HG03469 (cell line): ENCODE results near the gene ZNF662.
"Not testable (repeated sequence)": the region's sequence is repeated elsewhere in the genome, so short reads cannot be mapped to it uniquely, and the experiment has no call there.

ENCODE experiments used
- ATAC-seq: cut with Tn5 transposase; IDR thresholded peaks from one replicate; pipeline ENCODE4 v1.9.1; 2021; ENCODE audit warnings: mild to moderate bottlenecking, moderate library complexity, moderate number of reproducible peaks; ENCODE audit not compliant: unreplicated experiment

ZNF662 gene

DNA sequence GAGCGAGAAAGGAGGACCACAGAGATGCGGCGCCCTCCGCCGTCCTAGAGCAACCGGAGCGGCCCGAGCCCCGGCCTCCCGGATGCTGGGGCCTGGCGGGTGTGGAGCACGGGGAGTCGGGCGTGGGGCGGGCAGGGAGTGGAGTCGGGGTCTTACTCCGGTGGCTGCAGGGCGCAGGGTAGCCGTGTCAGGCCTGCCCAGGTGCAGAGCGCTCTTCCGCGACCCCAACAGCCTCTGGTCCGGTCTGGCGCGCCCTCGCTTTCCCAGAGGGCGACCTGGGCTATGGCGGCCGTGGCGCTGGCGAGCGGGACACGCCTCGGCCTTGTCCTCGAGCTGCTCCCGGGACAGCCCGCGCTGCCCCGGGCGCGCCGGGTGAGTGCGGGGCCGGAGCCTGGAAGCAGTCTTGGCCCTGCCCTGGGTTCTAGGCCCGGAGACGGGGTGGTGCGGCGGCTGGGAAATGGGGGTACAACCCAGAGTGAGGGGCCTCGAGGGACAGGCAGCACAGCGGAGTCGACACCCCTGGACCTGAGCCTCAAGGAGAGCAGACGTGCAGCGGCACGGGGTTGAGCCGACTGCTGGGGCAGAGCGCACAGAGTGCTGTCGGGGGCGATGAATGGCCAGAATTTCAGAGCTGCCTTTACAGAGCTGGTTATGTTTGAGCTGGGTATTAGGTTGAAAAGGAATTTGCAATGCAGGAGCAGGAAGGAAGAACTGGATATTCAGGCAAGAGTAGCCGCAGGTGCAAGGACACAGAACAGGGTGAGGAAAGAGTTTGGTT, at the start of gene ZNF662:
Gene ZNF662 (plus strand): TSS at position 73 of the 778 bp plus-strand sequence. CDS start 1,973 bp downstream, outside the sequence.
- no peak for ATAC-seq

DNA sequence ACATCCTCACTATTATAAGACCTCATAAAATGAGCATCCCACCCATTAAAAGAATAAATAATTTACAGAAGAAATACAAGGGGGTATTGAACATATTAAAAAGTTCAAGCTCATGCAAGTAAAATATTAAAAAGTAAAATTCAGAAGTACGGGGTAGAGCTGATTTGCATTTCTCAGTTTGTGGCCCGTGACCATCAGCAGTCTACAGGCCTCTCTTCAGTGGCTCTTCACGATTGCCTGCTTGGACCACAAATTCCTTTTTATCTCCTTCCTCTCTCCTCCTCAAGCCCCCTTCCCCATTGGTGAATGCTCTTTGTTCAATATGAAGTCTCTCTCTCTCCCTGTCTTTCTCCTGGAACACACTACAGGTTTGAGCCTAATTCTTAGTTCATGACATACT, 49.4 kb upstream of the ZNF662 start:
- ATAC-seq, result no peak

- no peak for ATAC-seq
Observed at GRCh38 chr3:42864321-42864950, 41.5 kb upstream of the ZNF662 start.

DNA sequence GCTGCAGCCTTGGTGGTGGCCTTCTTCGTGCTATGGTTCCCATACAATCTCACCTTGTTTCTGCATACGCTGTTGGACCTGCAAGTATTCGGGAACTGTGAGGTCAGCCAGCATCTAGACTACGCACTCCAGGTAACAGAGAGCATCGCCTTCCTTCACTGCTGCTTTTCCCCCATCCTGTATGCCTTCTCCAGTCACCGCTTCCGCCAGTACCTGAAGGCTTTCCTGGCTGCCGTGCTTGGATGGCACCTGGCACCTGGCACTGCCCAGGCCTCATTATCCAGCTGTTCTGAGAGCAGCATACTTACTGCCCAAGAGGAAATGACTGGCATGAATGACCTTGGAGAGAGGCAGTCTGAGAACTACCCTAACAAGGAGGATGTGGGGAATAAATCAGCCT, 40.7 kb upstream of the ZNF662 start:
- no peak for ATAC-seq

- ATAC-seq, result no peak
Observed at GRCh38 chr3:42867138-42867537, 38.8 kb upstream of the ZNF662 start.

DNA sequence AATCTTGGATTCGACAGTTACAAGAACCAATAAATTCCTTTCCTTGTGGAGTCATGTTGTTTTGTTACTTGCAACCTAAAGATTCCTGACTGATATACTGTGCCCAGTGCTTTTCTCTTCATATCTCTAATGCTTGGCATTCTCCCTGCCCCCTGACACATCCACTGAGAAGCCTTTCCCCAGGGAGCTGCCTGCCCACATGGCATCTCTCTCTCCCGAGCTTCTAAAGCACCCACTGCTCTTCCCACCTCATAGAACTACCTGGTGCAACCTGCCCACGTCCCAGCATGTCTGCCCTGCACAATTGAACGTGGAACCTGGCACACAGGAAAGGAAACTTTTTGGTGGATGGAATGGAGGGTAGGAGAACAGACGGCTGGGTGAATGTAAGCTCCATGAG, 37.1 kb upstream of the ZNF662 start:
- no peak for ATAC-seq

DNA sequence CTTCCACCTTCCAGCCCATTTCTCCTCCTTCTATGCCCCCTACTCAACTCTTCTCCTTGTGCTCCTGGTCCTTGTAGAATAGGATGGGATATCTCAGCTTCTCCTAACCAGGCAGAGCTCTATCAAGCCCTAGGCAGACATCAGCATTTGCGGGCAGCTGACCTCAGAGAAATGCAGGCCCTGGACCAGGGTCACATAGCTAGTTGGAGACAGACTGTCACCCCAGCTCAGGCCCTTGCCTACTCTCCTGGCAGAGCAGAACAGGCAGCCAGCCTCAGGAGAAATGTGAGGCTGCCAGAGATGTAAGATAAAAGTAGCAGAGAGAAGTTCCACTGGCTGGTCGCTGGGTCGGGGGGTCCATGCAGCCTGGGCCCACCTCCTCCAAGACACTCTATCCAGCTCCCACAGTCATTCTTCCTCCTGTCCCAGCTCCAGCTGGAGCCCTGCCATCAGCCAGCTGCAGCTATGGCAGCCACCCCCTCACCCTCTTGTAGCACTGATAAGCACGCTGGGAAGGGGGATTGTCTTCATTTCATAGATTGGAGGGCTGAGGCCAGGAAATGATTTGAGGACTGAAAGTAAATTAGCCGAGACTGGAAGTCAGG, 34.2 kb upstream of the ZNF662 start:
- ATAC-seq, result no peak

DNA sequence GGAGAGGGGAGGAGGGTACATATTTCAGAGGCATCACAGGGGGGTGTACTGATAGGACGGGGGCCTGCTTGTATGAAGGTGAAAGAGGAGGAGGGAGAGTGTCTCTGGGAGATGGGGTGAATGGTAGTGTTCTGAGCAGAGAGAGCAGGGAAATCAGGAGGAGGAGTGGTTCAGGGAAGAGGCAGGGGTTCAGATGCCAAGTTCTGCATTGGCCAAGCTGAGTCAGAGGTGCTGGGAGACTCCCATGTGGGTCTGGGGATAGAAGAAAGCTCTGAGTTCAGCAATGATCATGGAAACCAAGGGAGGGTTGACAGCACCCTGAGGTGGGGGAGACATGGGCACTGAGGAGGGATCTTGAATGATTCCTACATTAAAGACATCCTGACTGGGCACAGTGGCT, 33.2 kb upstream of the ZNF662 start:
- ATAC-seq, result no peak

DNA sequence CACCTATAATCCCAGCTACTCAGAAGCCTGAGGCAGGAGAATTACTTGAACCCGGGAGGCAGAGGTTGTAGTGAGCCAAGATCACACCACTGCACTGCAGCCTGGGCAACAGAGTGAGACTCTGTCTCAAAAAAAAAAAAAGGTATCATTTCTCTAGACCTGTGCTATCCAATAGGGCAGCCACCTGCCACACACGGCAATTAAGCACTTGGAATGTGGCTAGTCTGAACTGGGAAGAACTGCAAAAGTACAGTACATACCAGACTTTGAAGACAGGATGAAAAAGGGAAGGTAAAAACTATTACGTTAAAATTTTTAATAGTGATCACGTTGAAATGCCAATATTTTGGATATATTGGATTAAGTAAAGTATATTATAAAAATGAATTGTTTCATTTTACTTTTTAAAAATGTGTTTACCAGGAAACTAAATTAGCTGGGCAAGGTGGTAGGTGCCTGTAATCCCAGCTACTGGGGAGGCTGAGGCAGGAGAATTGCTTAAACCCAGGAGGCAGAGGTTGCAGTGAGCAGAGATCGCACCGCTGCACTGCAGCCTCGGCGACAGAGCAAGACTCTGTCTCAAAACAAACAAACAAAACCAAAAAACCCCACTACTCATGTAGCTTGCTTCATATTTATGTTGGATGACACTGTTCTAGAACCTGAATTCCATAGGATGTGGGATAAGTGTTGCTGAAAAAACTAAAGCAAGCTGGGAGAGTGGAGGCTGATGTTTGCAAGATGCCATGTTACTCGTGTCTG, 32.5 kb upstream of the ZNF662 start:
- ATAC-seq, result no peak

DNA sequence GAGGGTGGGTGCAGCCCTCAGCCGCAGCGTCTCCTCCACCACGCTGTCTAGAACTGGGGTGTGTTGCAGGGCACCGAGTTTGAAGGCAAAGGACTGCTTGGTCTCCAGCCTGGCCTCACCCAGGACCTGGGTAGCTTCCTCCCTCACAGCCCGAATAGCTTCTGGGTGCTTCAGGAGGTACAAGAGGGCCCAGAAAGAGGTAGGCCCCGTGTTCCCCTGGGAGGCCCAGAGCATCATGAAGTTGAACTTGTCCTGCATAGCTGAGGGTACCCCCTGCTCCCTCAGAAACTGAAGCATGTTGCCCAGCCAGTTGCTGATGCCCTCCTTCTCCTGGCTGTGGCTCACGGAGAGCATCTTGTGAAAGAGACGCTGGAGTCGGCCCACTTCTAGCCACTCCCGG, 31.2 kb upstream of the ZNF662 start:
- ATAC-seq, result no peak

DNA sequence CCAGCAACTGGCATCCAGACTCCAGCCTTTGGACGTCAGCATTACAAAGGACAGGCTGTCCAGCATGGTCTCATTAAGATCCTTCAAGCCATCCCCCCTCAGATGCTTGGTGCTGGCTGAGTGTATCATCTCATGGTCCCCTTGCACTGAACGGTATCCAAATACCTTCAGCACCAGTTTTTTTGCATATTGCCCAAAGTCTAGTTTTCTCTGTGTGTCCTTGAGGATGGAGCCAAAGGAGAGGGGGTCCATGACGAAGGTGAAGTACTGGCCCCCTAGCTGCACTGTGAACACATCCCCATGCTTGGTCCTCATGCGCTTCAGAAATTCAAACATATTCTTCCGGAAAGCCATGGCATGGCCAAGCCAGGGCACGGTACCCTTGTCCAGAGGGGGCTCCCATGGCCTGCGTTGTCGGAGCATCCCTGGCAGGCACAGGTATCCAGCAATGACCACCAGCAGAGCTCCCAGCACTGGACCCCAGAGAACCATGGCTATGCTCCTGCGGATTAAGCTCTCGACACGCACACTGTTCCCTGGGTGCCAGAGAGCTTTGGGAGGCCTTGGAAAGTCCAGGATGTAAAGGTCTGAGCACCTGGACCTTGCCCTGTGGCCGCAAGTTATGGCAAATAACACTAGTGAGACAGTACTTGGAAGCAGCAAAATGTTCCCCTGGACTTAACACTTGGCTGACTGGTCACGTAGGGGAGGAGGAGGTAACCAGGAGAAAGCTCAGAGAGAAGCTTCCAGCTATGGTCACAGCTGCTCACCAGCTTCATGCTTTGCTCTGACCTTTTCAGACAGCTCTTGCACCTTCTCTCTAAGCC, 30.4 kb upstream of the ZNF662 start, which contains the start of gene CYP8B1:
Gene CYP8B1 (minus strand): TSS at position 555 of the 827 bp plus-strand sequence. CDS start 63 bp downstream, at position 492.
- no peak for ATAC-seq

DNA sequence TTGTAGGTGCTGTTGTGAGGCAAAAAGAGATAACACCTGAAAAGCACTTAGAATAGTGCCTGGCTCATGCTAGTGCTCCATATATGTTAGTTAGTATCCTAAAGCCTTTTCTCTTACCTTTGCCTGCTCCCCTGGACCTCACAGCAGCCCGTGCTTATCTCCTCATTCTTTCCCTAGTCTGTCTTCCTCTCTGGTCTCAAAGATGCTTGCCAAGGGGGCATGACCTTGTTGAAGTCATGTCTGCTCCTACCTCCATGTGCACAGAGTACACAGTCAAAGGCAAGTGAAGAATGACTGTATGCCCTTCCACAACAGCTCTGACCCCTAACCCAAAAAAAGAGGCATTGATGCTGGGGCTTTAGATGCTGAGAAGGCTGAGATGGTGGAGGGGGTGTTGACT, 29.5 kb upstream of the ZNF662 start:
- no peak for ATAC-seq

- ATAC-seq, result no peak
Observed at GRCh38 chr3:42876940-42877720, 28.8 kb upstream of the ZNF662 start.

- no peak for ATAC-seq
Observed at GRCh38 chr3:42877881-42878280, 28.1 kb upstream of the ZNF662 start.

- ATAC-seq, result no peak
Observed at GRCh38 chr3:42880183-42880582, 25.8 kb upstream of the ZNF662 start.

DNA sequence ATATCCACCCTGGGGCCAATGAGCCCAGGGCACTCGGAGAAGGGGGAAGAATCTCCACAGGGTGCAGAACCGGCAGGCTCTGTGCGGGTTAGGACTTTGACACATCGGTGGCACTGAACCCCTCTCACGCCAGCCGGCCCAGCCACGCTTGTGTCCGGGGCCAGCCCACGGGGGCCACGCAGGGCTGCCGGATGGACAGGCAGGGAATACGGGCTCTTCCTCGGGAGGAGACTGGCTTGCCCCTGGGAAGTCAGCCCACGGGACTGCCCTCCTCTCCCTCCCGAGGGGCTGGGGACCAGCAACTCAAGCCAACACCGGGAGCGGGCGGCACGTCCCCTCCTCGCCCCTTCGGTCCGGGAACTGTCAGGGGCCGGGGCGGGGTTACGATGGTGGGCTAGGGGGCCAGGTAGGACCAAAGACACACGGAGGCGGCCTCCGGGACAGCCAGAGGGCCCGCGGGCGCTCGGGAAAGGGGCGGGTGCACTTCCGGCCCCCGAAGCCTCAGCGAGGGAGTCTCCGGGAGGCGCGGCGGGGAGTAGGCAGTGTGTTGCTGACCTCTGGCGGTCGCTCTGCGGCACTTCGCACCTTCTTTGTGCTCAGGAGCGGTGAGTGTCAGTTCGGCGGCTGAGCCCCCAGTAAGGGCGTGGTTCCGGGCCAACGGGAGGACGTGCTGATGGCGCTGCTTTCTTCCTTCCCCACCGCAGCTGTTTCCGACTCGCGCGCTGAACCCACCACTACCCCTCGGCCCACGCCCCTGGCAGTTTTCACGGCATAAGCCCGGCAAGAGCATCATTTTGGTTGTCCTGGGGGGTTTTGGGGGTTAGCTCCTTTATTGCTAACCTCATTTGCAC, 25.1 kb upstream of the ZNF662 start:
- ATAC-seq, result peak; percentile 96

DNA sequence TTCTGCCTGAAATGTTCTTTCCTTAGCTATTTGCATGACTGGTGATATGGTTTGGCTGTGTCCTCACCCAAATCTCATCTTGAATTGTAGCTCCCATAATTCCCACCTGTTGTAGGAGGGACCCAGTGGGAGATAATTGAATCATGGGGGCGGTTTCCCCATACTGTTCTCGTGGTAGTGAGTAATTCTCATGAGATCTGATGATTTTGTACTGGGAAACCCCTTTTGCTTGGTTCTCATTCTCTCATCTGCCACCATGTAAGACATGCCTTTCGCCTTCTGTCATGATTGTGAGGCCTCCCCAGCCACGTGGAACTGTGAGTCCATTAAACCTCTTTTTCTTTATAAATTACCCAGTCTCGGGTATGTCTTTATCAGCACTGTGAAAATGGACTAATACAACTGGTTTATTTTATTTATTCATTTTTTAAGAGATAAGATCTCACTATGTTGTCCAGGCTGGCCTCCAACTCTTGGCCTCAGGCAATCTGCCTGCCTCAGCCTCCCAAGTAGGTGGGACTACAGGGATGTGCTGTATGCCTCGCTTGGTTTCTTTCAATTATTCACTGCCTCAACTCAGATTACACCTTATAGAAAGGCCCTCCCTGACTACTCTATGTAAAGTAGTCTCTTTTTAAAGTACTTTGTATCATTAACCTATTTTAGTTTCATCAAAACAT, 22.6 kb upstream of the ZNF662 start:
- not testable (repeated sequence) for ATAC-seq

GRCh38 chr3:42884324-42884723, 21.6 kb upstream of the ZNF662 start:
- ATAC-seq, result no peak
